Panc1 (cell line): Measurements from ENCODE around the gene DCAF15. TPM values are rescaled to one million over a fixed set of nuclear protein-coding genes. Genes with fewer than 3 reads are reported as not detected.

Experiments used
- ATAC-seq: fragments of 200-7000 bp; cut with Tn5 transposase; 2 replicates; pipeline ENCODE4 v1.9.1; 2020; ENCODE audit warnings: mild to moderate bottlenecking, moderate library complexity
- Bru-seq: library from RNA; stranded (reverse); fragments of 400-500 nt; gene quantifications from one replicate; lab custom pipeline; 2021; lab: Mats Ljungman, UMichigan
- BruChase-seq, 2 experiments: library from RNA; stranded (reverse); fragments of 400-500 nt; gene quantifications; one replicate each; lab custom pipeline; 2021; lab: Mats Ljungman, UMichigan
- BruUV-seq: library from RNA; stranded (reverse); fragments of 400-500 nt; replicated peaks from 2 replicates; lab custom pipeline; 2021; lab: Mats Ljungman, UMichigan
- CTCF ChIA-PET: fragments of 300-600 bp; sonication (Branson Sonifier 250); formaldehyde crosslinking; loops from one replicate; lab custom pipeline; 2022; ENCODE audit warnings: antibody characterized with exemption; lab: Charles Lee
- POLR2A ChIA-PET: fragments of 300-600 bp; sonication (Branson Sonifier 250); formaldehyde crosslinking; loops from one replicate; lab custom pipeline; 2022; ENCODE audit warnings: antibody characterized with exemption; lab: Charles Lee
- DNase-seq: peaks from one replicate; pipeline ENCODE4 v3.0.0-alpha.2; 2010; ENCODE audit warnings: low read depth, low spot score
- H3K27ac ChIP-seq: 2 replicates; pipeline ENCODE4 v1.5.1; 2011; ENCODE audit warnings: mild to moderate bottlenecking, low read length, inconsistent platforms
- H3K27me3 ChIP-seq: fragments of 200-500 bp; sonication (Bioruptor generic); 2 replicates; pipeline ENCODE4 v1.6.0; 2014; ENCODE audit warnings: low read length, inconsistent platforms; ENCODE audit not compliant: control insufficient read depth, insufficient read depth
- H3K36me3 ChIP-seq: fragments of 200-500 bp; sonication (Bioruptor generic); 2 replicates; pipeline ENCODE4 v1.5.1; 2014; ENCODE audit warnings: inconsistent platforms, mild to moderate bottlenecking, low read length, moderate library complexity; ENCODE audit not compliant: control insufficient read depth, insufficient read depth
- H3K4me1 ChIP-seq: 2 replicates; pipeline ENCODE4 v1.5.1; 2011; ENCODE audit warnings: inconsistent platforms, mild to moderate bottlenecking, low read length, moderate library complexity; ENCODE audit not compliant: control insufficient read depth, insufficient read depth
- H3K4me3 ChIP-seq, 2 experiments: 2 replicates each; pipeline ENCODE4 v1.5.1; 2011 to 2012; ENCODE audit warnings: low read depth in 2 of 2, low read length in 2 of 2, mild to moderate bottlenecking in 2 of 2, inconsistent platforms in 1 of 2, moderate library complexity in 1 of 2
- H3K9me3 ChIP-seq: fragments of 200-500 bp; sonication (Bioruptor generic); 2 replicates; pipeline ENCODE4 v1.5.1; 2014; ENCODE audit warnings: low read depth, mild to moderate bottlenecking, inconsistent platforms, low read length, moderate library complexity; ENCODE audit not compliant: control insufficient read depth, insufficient read depth
- CTCF ChIP-seq: fragments of 450-650 bp; IDR thresholded peaks from 2 replicates; pipeline ENCODE4 v1.5.1; 2017; ENCODE audit warnings: mild to moderate bottlenecking
- POLR2AphosphoS5 ChIP-seq: IDR thresholded peaks from 2 replicates; pipeline ENCODE4 v1.6.1; 2012; ENCODE audit warnings: mild to moderate bottlenecking, low read depth, low read length, moderate library complexity
- REST ChIP-seq, 2 experiments: IDR thresholded peaks; 2 replicates each; pipeline ENCODE4 v1.6.1; 2011 to 2012; ENCODE audit warnings: low read depth in 2 of 2, control low read depth in 1 of 2, low read length in 1 of 2, mild to moderate bottlenecking in 1 of 2, moderate library complexity in 1 of 2; ENCODE audit not compliant: insufficient read depth in 1 of 2
- SIN3A ChIP-seq: IDR thresholded peaks from 2 replicates; pipeline ENCODE4 v1.6.1; 2012; ENCODE audit warnings: low read depth, mild to moderate bottlenecking, low read length, moderate library complexity, borderline replicate concordance; ENCODE audit not compliant: insufficient read depth
- TCF7L2 ChIP-seq: IDR thresholded peaks from 2 replicates; pipeline ENCODE4 v1.6.1; 2011; ENCODE audit warnings: mild to moderate bottlenecking, low read depth, low read length, inconsistent platforms
- in situ Hi-C: cut with HindIII; loops from 2 replicates; pipeline ENCODE4 v1.10.0; 2016; ENCODE audit warnings: low sequenced_read_pairs, low pct_unique_long_range_greater_than_20kb
- intact Hi-C: fragments of 100-400 bp; cut with micrococcal nuclease; formaldehyde crosslinking; loops from one replicate; pipeline ENCODE4 v1.10.0; 2022; ENCODE audit not compliant: unreplicated experiment
- long read RNA-seq: library from polyadenylated mRNA; unstranded; transcript quantifications from one replicate; pipeline ENCODE4 v2.0.0, GENCODE V29; 2021; ENCODE audit not compliant: unreplicated experiment
- polyA plus RNA-seq: library from polyadenylated mRNA; unstranded; fragments of >200 nt; gene quantifications from one replicate; pipeline ENCODE4 v1.2.1, GENCODE V29; 2012; ENCODE audit warnings: missing spikeins; ENCODE audit not compliant: insufficient read length
- total RNA-seq: library from RNA; stranded (reverse); gene quantifications from one replicate; pipeline ENCODE4 v1.2.1, GENCODE V29; 2021; ENCODE audit not compliant: unreplicated experiment

DCAF15 gene
- total RNA-seq, result 38.8 TPM
- polyA plus RNA-seq, result 36.7 TPM
- Bru-seq, nascent RNA, result percentile 62 among the genes with signal in this experiment
- percentile 71 among the genes with signal in this experiment for BruChase-seq, experiment 1, labeled RNA remaining after a 2-hour chase
- BruChase-seq, experiment 2, labeled RNA remaining after a 6-hour chase, result percentile 74 among the genes with signal in this experiment
- long read RNA-seq, transcript DCAF15-201 (13 exons, 2,278 nt), result major isoform, 27 of 55 reads
- long read RNA-seq, partial matches to known transcripts, result 15 of 55 reads
- long read RNA-seq, other reads (novel, unspliced or antisense), result 13 of 55 reads

GRCh38 chr19:13952154-13952930 is at the start of gene DCAF15:
DCAF15 (plus strand) TSS chr19:13952509; CDS start chr19:13952513, 4 bp downstream.
- no peaks in the 10 kb centered on the region for H3K9me3 ChIP-seq
- DNase-seq, result peak; percentile 95
- in situ Hi-C loops (no loop called here), intact Hi-C loops (no loop called here)
- no TSS peak for BruUV-seq
- H3K36me3 ChIP-seq, result no peaks in the 10 kb centered on the region; the same call in 1 of the 2 replicates
- TF ChIP-seq SIN3A, result peak; percentile 62; the same call in 1 of the 2 replicates
- TF ChIP-seq CTCF, result no peak
- 0 out of 2 replicates have a peak, but pooled peaks have one; percentile 47 for TF ChIP-seq POLR2AphosphoS5
- no peaks in the 10 kb centered on the region for H3K27me3 ChIP-seq
- CTCF ChIA-PET, result no interaction called here
- H3K4me1 ChIP-seq, result peaks cover 6% of the 10 kb centered on the region
- peak; percentile 98 for ATAC-seq
- POLR2A ChIA-PET, result no interaction called here
- peak within 1 kb of the TSS; percentile 84 for H3K27ac ChIP-seq
- peak within 1 kb of the TSS; percentile 82 to 84 for H3K4me3 ChIP-seq

DNA sequence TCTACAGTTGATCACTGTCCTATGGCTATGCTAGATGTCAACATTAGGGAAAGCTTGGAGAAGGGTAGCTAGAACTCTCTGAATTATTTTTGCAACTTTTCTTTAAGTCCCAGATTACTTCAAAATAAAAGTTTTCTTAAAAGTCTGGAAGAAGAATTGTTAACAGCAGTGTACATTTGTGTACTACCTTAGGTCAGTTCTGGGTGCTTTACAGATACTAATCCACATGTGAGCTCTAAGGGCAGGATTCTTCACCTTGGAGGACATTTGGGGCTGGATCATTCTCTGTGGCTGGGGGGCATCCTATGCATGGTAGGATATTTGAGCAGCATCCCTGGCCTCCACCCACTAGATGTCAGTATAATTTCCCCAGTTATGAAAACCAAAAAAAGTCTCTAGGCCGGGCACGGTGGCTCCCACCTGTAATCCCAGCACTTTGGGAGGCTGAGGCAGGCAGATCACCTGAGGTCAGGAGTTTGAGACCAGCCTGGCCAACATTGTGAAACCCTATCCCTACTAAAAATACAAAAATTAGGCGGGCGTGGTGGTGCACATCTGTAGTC is 49.2 kb upstream of the DCAF15 start:
- ATAC-seq, result no peak

More for the DNA sequence above, 49.2 kb upstream of the DCAF15 start:
- Histone ChIP-seq H3K4me3 (no peak overlapping the region), H3K27ac (no peak overlapping the region), H3K9me3 (no peaks in the 10 kb centered on the region), H3K36me3 (no peaks in the 10 kb centered on the region; the same call in 1 of the 2 replicates), H3K4me1 (no peaks in the 10 kb centered on the region), H3K27me3 (no peaks in the 10 kb centered on the region)
- TF ChIP-seq SIN3A (no peak), CTCF (no peak; the same call in 1 of the 2 replicates), TCF7L2 (no peak), POLR2AphosphoS5 (no peak), REST (IDR thresholded peaks at IDR 0.05; ENCODE audit: insufficient read depth in 1 of 2, low read depth in 2 of 2, low read length in 1 of 2) (no peak)
- no peak for DNase-seq
- ChIA-PET POLR2A (no interaction called here), CTCF (no interaction called here)
- intact Hi-C loops, result no loop called here
- BruUV-seq, result no TSS peak
- in situ Hi-C loops, result no loop called here
